Measurements from ENCODE around the gene MYMK.

MYMK gene

GRCh38 chr9:133534346-133535291, 9.9 kb upstream of the MYMK start, which contains the start of gene ADAMTSL2:
ADAMTSL2 (plus strand) TSS chr9:133534704; CDS start chr9:133536713, 2,009 bp downstream.
- peak; percentile 77 for DNase-seq (ENCODE audit: low spot score)

- DNase-seq (ENCODE audit: low spot score), result no peak
These were observed 9.1 kb upstream of the MYMK start for GRCh38 chr9:133533857-133534256.

- peak; percentile 59 for DNase-seq (ENCODE audit: low spot score)
These were observed 8.3 kb upstream of the MYMK start for GRCh38 chr9:133532937-133533668.

- DNase-seq (ENCODE audit: low spot score), result no peak
These were observed 6.5 kb upstream of the MYMK start for GRCh38 chr9:133531293-133531692.

GRCh38 chr9:133529874-133530273, 5.1 kb upstream of the MYMK start:
- DNase-seq (ENCODE audit: low spot score), result no peak

GRCh38 chr9:133529457-133529856, 4.7 kb upstream of the MYMK start:
- DNase-seq (ENCODE audit: low spot score), result no peak

GRCh38 chr9:133528876-133529241, 4.1 kb upstream of the MYMK start:
- DNase-seq (ENCODE audit: low spot score), result no peak

- no peak for DNase-seq (ENCODE audit: low spot score)
These were observed 3.5 kb upstream of the MYMK start for GRCh38 chr9:133528001-133528875.

- DNase-seq (ENCODE audit: low spot score), result no peak
These were observed 2.7 kb upstream of the MYMK start for GRCh38 chr9:133527444-133527920.

GRCh38 chr9:133526721-133527321, 2.1 kb upstream of the MYMK start:
- DNase-seq (ENCODE audit: low spot score), result peak; percentile 93

- no peak for DNase-seq (ENCODE audit: low spot score)
These were observed 918 bp upstream of the MYMK start for GRCh38 chr9:133525677-133526076.

GRCh38 chr9:133524146-133524545, 613 bp downstream of the MYMK start:
- DNase-seq (ENCODE audit: low spot score), result no peak

GRCh38 chr9:133523106-133523505, 1.7 kb downstream of the MYMK start:
- DNase-seq (ENCODE audit: low spot score), result no peak

GRCh38 chr9:133522073-133522910, 2.5 kb downstream of the MYMK start:
- DNase-seq (ENCODE audit: low spot score), result no peak

- peak; percentile 89 for DNase-seq (ENCODE audit: low spot score)
These were observed 3.4 kb downstream of the MYMK start for GRCh38 chr9:133521122-133522072.

- DNase-seq (ENCODE audit: low spot score), result no peak
These were observed 4.5 kb downstream of the MYMK start for GRCh38 chr9:133520121-133520835.

GRCh38 chr9:133519693-133520092, 5.1 kb downstream of the MYMK start:
- DNase-seq (ENCODE audit: low spot score), result no peak

- DNase-seq (ENCODE audit: low spot score), result no peak
These were observed 5.9 kb downstream of the MYMK start for GRCh38 chr9:133518706-133519449.
